GM19467 (cell line): ENCODE results near the gene DRAXIN.
A peak's percentile ranks its signal among the peaks of the same experiment; 100 is the strongest.
"Not testable (repeated sequence)": the region's sequence is repeated elsewhere in the genome, so short reads cannot be mapped to it uniquely, and the experiment has no call there.

Experiments used
- ATAC-seq: cut with Tn5 transposase; IDR thresholded peaks from one replicate; pipeline ENCODE4 v1.9.1; 2021; ENCODE audit warnings: mild to moderate bottlenecking, moderate library complexity; ENCODE audit not compliant: unreplicated experiment

Gene DRAXIN

DNA sequence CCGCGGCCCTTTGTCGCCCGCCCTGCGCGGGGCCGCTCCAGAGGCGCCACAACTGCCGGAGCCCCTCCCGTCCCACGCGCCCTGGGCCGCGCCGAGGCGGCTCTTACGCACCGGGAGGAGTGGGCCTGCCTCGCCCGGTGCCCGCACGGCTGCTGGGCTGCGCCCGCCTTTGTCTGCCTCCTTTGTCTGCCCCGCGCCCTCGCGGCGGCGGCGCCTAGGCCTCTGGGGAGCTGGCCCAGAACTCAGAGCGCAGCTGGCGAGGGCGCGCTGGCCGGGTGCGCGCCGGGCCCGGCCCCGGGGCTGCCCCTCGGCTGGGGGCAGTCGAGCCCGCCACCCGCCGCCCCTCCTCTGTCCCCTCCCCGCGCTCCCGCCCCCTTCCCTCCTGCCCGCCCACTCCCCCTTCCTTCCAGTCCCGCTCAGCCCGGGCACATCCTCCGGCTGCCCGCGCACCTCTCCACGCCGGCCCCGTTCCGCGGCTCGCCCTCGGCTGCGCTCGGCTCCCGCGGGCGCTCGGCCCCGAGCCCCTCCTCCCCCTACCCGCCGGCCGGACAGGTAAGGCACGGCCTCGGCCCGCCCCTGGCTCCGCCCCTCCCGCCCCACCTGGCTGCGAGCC is at the start of gene DRAXIN:
DRAXIN (plus strand) TSS at position 409 of the 613 bp plus-strand sequence. CDS start 14,549 bp downstream, outside the sequence.
- ATAC-seq = no peak

- no peak for ATAC-seq
Observed at GRCh38 chr1:11641776-11642305, 49.7 kb upstream of the DRAXIN start.

- ATAC-seq = not testable (repeated sequence)
Observed at GRCh38 chr1:11642418-11643017, 49.0 kb upstream of the DRAXIN start.

DNA sequence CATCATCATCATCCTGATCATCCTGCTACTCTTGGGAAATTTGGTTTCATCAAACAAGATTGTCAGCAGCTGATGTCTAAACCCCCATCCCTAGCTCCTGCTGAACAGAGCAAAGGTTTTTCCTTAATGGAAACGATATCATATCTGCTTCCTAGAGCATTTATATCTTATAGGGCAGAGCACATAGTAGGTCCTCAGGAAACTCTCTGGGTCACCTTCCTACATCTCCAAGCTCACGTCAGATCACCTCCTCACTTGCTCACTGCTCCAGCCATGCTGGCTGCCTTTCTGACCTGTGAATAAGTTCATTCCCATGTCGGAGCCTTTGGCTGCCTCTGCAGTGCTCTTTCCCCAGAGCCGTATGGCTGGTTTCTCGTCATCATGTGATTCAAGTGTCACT is 47.7 kb upstream of the DRAXIN start:
- no peak for ATAC-seq

DNA sequence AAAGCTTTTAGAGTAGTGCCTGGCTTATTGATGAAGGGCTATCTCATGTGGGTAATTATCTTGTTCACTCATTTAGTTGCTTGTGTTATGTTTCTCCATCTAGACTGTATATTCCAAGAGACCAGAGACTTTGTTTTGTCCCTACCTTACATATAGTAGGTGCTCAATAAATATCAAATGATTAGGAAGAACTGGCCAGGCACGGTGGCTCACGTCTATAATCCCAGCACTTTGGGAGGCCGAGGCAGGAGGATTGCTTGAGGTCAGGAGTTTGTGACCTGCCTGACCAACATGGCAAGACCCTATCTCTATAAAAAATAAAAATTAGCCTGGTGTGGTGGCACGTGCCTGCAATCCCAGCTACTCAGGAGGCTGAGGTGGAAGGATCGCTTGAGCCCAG is 46.2 kb upstream of the DRAXIN start:
- no peak for ATAC-seq

GRCh38 chr1:11645670-11646265 is 45.7 kb upstream of the DRAXIN start:
- ATAC-seq = no peak

DNA sequence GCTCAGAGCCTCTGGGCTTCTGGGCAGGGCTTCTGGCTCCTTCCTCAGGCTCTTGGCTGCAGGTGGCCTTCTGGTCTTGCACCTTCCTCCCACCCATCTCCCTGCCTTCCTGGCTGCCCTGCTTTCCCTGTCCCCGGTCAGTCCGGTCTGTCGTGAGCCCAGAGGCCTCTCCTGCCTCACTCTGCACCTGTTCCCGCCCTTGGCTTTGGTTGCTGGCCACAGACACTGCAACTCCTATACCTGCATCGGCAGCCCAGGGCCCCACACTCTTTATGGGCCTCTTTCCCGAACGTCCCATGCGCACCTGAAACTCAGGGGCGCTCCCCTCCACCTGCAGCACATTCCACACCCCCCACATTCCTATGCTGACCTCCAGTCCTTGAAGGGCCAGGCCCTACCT is 45.2 kb upstream of the DRAXIN start:
- ATAC-seq = no peak

- ATAC-seq = no peak
Observed at GRCh38 chr1:11647333-11647732, 44.2 kb upstream of the DRAXIN start.

DNA sequence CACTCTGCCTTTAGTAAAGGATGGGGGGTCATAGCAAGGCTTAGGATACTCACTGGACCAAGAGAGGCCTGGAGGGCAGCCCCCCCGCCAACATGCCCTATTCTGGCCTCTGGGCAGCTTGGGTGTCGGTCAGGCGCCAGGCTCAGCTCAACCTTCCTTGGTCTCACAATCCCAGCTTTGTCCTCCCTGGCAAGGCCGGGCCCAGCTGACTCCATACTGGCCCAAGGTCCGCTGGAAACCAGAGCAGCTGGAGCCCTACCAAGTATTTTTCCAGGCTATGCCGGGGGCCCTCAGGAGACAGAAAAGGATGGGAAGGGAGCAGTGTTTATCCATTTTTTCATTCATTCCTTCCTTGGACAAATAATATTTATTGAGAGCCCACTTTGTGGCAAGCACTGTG is 43.5 kb upstream of the DRAXIN start:
- no peak for ATAC-seq

- no peak for ATAC-seq
Observed at GRCh38 chr1:11648732-11649158, 42.8 kb upstream of the DRAXIN start.

DNA sequence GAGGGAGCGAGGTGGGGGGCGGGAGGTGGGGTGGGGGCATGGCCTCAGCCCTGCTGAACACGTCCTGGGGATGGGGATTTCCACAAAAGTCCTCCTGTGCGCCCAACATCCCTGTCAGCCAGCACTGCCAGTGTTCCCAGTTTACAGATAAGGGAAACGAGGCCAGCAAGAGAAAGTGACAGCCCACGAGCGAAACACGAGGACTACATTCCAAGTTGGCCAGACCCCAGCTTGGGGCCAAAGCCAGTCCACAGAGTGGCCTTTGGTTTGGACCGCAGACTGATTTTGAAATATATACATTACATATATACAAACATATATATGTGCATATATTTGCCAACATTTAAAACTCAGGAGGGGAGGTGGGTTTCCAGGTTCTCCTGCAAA is 42.3 kb upstream of the DRAXIN start:
- no peak for ATAC-seq

GRCh38 chr1:11649624-11650330 is 41.7 kb upstream of the DRAXIN start:
- ATAC-seq = no peak

DNA sequence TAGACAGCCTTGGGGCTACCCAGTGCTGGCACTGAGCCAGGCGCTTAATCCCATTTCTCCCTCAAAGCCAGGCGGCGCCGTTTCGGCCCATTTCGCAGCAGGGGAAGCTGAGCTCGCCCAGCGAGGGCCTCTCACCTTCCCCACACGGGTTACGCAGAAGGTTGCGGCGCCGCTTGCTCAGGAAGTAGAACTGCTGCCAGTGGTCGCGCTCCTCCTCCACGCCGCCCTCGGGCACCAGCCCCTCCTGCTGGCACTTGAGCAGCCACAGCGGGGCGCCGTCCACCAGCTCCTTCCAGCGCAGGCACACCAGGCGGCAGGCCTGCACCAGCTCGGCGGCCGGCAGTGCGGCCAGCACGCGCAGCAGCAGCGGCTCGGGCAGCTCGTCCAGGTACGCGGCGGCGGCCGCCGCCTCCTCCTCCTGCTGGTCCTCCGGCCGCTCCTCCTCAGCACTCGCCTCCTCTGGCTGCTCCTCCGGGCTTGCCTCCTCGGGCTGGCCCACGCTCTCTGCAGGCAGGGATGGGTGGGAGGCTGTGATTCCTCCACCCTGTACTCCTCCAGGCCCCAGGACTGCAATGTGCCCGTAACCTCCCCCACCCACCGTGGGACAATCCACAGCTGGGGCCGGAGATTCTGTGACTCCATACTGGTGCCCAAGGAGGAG is 41.0 kb upstream of the DRAXIN start:
- ATAC-seq = no peak

DNA sequence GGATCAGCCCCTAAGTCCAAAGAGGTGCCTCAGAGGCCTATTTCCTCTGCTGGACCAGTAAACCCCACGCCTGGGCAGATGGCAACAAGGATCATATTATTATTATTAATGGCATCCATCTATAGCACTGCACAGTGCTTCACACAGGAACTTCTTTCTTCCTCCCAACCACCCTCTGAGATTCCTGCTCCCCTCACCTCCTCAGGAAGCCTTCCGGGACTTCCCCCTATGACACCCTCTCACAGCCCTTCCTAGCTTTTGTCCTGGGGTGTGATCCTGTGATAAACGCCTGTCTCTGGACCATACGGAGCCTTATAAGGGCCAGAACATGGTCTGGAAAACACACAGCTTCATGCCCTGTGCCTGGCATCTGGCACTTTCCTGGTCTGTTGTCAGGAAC is 40.5 kb upstream of the DRAXIN start:
- ATAC-seq = no peak

DNA sequence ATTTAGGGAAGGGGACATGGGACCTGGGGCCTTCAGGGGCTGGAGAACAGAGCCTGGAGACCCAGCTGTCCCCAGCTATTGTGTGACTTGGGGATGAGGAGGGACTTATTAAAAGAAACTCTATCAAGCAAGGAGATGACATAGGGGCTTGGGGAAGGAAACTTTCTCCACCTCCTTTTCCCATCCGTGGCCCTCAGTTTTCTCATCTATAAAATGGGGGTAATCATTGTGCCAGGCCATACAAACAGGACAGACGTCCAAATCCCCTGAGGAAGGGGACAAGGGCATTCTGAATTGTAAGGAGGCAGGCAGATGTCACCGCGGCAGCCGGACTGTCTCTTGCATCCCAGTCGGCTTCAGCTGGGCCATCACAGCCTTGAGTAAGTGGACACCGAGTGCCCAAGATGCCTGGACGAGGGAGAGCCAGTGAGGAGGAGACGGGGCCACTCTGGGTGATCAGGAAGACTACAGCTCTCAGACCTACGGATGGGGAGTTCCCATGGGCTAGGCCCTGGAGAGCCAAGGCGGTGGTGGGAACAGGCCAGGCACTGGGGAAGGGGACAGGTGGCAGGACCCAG is 39.2 kb upstream of the DRAXIN start:
- ATAC-seq = no peak

DNA sequence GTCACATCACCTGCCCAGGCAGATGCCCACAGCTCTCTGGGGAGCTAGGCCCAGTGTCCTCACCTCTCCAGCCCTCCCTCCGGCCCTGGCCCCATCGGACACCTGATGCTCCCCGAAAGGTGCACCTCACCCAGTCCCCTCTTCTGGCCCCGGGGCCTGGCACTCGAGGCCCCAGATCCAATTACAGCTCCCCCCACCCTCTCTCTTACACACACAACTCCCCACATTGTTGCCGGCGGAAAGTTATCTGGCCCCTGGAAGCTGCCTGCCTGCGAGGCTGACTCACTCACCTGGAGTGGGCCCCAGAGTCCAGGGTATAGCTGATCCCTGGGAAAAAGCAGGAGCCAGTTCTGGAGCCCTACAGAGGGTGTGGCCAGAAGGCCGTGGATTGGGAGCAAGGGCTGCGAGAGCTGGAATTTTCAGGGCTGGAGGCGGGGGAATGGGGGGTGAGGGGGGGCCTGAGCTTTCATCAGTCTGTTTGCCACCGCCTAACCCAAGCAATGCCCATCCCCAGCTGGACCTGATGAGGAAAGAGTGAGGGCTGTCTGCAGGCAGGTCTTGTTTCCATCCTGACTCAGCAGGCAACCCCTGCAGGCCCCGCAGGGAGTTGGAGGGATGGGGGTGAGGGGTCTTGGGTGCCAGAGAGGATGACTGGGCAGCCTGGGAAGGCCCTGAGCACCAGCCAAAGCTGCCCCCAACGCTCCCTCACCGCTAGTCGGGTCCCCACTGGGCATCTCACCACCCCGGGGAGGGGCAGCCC is 38.2 kb upstream of the DRAXIN start:
- ATAC-seq = no peak

DNA sequence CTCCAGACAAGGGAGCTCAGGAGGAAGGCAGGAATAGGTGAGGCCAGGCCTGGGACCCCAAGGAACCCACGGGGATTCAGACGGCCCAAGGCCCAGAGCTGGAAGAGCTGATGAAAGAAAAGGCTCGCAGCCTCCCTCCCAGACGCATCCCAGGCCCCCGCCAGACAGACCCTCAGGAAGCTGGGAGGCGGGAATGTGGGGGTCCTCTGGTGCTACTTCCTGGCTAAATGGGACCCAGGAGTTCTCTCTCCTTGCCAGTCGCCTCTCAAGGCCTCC is 37.7 kb upstream of the DRAXIN start:
- no peak for ATAC-seq

GRCh38 chr1:11654137-11654938 is 37.2 kb upstream of the DRAXIN start, which contains the start of the genes FBXO2 and FBXO44:
Gene FBXO2, minus strand, starts transcription at chr1:11654429. Its CDS starts 89 bp downstream, at chr1:11654340.
Gene FBXO44, plus strand, starts transcription at chr1:11654877. Its CDS starts 959 bp downstream, at chr1:11655836.
- ATAC-seq = peak; percentile 73
